Neural progenitor cell (in vitro differentiated cells): ENCODE measurements around the gene PHACTR2. TPM values are rescaled to one million over a fixed set of nuclear protein-coding genes. Genes with fewer than 3 reads are reported as not detected.

ENCODE experiments used
- DNase-seq: peaks from one replicate; pipeline ENCODE4 v3.0.0-alpha.2; 2016; ENCODE audit warnings: low spot score
- H2AFZ ChIP-seq: fragments of 200-600 bp; sonication (generic); replicated peaks from 2 replicates; pipeline ENCODE4 v1.6.1; 2016; ENCODE audit warnings: antibody characterized with exemption
- H3F3A ChIP-seq: fragments of 200-600 bp; sonication (generic); 2 replicates; pipeline ENCODE4 v1.6.1; 2016; ENCODE audit warnings: antibody characterized with exemption, low read depth
- H3K27ac ChIP-seq: fragments of 200-600 bp; sonication (generic); 2 replicates; pipeline ENCODE4 v1.5.1; 2016; ENCODE audit warnings: mild to moderate bottlenecking
- H3K27me3 ChIP-seq: fragments of 200-600 bp; sonication (generic); 2 replicates; pipeline ENCODE4 v1.6.1; 2016; ENCODE audit warnings: mild to moderate bottlenecking, moderate library complexity
- H3K36me3 ChIP-seq: fragments of 200-600 bp; sonication (generic); 2 replicates; pipeline ENCODE4 v1.5.1; 2016
- H3K4me1 ChIP-seq: fragments of 200-600 bp; sonication (generic); 2 replicates; pipeline ENCODE4 v1.6.1; 2016; ENCODE audit warnings: mixed run types
- H3K4me2 ChIP-seq: fragments of 200-600 bp; sonication (generic); 2 replicates; pipeline ENCODE4 v1.6.1; 2016
- H3K4me3 ChIP-seq: fragments of 200-600 bp; sonication (generic); 2 replicates; pipeline ENCODE4 v1.5.1; 2016
- H3K79me2 ChIP-seq: fragments of 200-600 bp; sonication (generic); 2 replicates; pipeline ENCODE4 v1.6.1; 2016; ENCODE audit warnings: low read depth
- H3K9ac ChIP-seq: fragments of 200-600 bp; sonication (generic); 2 replicates; pipeline ENCODE4 v1.6.1; 2016
- H3K9me3 ChIP-seq: fragments of 200-600 bp; sonication (generic); 2 replicates; pipeline ENCODE4 v1.5.1; 2016; ENCODE audit warnings: low read depth
- H4K20me1 ChIP-seq: fragments of 200-600 bp; sonication (generic); 2 replicates; pipeline ENCODE4 v1.6.1; 2016; ENCODE audit warnings: low read depth
- H3K27ac Mint-ChIP-seq: 3 replicates; pipeline ENCODE4 v1.8.0; 2021; ENCODE audit warnings: mixed read lengths
- H3K27me3 Mint-ChIP-seq: 2 replicates; pipeline ENCODE4 v1.8.0; 2022; ENCODE audit warnings: low read depth, mild to moderate bottlenecking, inconsistent platforms, moderate library complexity, mixed read lengths; ENCODE audit not compliant: insufficient read depth
- H3K36me3 Mint-ChIP-seq: 3 replicates; pipeline ENCODE4 v1.8.0; 2021; ENCODE audit warnings: mixed read lengths
- H3K4me1 Mint-ChIP-seq: 3 replicates; pipeline ENCODE4 v1.8.0; 2021; ENCODE audit warnings: mixed read lengths
- H3K4me3 Mint-ChIP-seq: 3 replicates; pipeline ENCODE4 v1.8.0; 2021; ENCODE audit warnings: mild to moderate bottlenecking, moderate library complexity, mixed read lengths
- H3K9me3 Mint-ChIP-seq: 3 replicates; pipeline ENCODE4 v1.8.0; 2020; ENCODE audit warnings: mixed read lengths
- EZH2 ChIP-seq: fragments of 200-600 bp; sonication (generic); IDR thresholded peaks from 2 replicates; pipeline ENCODE4 v1.6.1; 2017; ENCODE audit warnings: antibody characterized with exemption, mild to moderate bottlenecking, moderate library complexity
- EZH2phosphoT487 ChIP-seq: fragments of 200-600 bp; sonication (generic); IDR thresholded peaks from 2 replicates; pipeline ENCODE4 v1.6.1; 2017; ENCODE audit warnings: antibody characterized with exemption
- total RNA-seq: library from RNA; depleted of rRNA; stranded (reverse); fragments of >200 nt; gene quantifications from 2 replicates; pipeline ENCODE4 v1.2.3, GENCODE V29; 2015; ENCODE audit warnings: low replicate concordance
- TF ChIP-seq, protein P1 (sequence below): fragments of 200-600 bp; sonication (generic); IDR thresholded peaks from 2 replicates; pipeline ENCODE4 v1.5.1; 2017; ENCODE audit warnings: antibody characterized with exemption, mild to moderate bottlenecking

Gene PHACTR2
- total RNA-seq, 1 donor from 2014 or later, result 45.4 TPM

- H3K36me3 ChIP-seq, result no peaks in the 10 kb centered on the region
- H4K20me1 ChIP-seq, result no peaks in the 10 kb centered on the region
- H3K27ac ChIP-seq, result no peak overlapping the region
- Mint-ChIP-seq H3K36me3 (peaks cover 27% of the 10 kb centered on the region), H3K4me3 (no peak overlapping the region), H3K4me1 (no peaks in the 10 kb centered on the region), H3K9me3 (no peaks in the 10 kb centered on the region), H3K27ac (no peak overlapping the region), H3K27me3 (no peaks in the 10 kb centered on the region)
- no peak overlapping the region for H3K9ac ChIP-seq
- H3K9me3 ChIP-seq, result no peaks in the 10 kb centered on the region
- H3K4me3 ChIP-seq, result no peak overlapping the region
- H2AFZ ChIP-seq, result no peak overlapping the region
- no peaks in the 10 kb centered on the region for H3K79me2 ChIP-seq
- H3K4me1 ChIP-seq, result no peaks in the 10 kb centered on the region
- no peak for DNase-seq
- H3F3A ChIP-seq, result no peaks in the 10 kb centered on the region
- H3K4me2 ChIP-seq, result no peak overlapping the region
- TF ChIP-seq, protein P1, sequence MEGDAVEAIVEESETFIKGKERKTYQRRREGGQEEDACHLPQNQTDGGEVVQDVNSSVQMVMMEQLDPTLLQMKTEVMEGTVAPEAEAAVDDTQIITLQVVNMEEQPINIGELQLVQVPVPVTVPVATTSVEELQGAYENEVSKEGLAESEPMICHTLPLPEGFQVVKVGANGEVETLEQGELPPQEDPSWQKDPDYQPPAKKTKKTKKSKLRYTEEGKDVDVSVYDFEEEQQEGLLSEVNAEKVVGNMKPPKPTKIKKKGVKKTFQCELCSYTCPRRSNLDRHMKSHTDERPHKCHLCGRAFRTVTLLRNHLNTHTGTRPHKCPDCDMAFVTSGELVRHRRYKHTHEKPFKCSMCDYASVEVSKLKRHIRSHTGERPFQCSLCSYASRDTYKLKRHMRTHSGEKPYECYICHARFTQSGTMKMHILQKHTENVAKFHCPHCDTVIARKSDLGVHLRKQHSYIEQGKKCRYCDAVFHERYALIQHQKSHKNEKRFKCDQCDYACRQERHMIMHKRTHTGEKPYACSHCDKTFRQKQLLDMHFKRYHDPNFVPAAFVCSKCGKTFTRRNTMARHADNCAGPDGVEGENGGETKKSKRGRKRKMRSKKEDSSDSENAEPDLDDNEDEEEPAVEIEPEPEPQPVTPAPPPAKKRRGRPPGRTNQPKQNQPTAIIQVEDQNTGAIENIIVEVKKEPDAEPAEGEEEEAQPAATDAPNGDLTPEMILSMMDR, result no peak
- TF ChIP-seq EZH2phosphoT487 (no peak), EZH2 (no peak)
- H3K27me3 ChIP-seq, result no peaks in the 10 kb centered on the region
Measured at GRCh38 chr6:143772116-143773086, 94.6 kb downstream of the PHACTR2 start.

DNA sequence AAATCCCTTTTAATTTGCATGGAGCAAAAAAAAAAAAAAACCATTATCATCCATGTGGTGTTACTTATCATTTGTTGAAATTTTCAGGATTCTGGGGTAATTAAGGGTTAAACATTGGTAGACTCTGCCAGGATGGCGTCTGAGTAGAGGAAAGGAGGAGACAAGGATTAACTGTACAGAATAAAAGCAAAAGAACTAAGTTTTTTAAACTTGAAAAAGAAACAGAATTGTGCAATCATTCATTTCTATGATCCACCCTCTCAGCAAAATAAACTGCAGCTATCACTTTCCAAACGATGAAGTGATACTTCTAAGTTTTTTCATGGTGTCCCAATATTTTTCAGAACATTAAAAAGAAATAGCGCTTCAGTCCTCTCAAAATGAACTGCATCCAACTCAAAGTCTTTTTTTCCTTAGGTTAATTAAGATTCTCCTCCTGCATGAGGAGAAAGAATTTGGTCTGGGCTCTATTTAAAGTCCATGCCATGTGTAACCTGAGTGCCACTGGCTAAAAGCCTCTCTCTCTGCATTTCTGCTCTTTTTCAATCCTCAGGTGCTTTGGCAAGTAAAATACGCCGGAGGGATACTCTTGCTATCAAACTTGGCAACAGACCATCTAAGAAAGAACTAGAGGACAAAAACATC lies 95.9 kb downstream of the PHACTR2 start:
- Histone ChIP-seq H3K27ac (no peak overlapping the region), H3K9ac (no peak overlapping the region), H3K79me2 (no peaks in the 10 kb centered on the region), H4K20me1 (no peaks in the 10 kb centered on the region), H3K9me3 (no peaks in the 10 kb centered on the region), H3K36me3 (peaks cover 6% of the 10 kb centered on the region), H3K4me1 (no peaks in the 10 kb centered on the region), H3K4me2 (no peak overlapping the region), H3F3A (no peaks in the 10 kb centered on the region), H3K27me3 (no peaks in the 10 kb centered on the region), H2AFZ (no peak overlapping the region), H3K4me3 (no peak overlapping the region)
- no peaks in the 10 kb centered on the region for H3K9me3 Mint-ChIP-seq
- TF ChIP-seq, protein P1, result no peak
- no peak for TF ChIP-seq EZH2
- no peak for TF ChIP-seq EZH2phosphoT487
- no peak overlapping the region for H3K27ac Mint-ChIP-seq
- H3K4me3 Mint-ChIP-seq, result no peak overlapping the region
- no peaks in the 10 kb centered on the region for H3K27me3 Mint-ChIP-seq
- H3K4me1 Mint-ChIP-seq, result no peaks in the 10 kb centered on the region
- H3K36me3 Mint-ChIP-seq, result peaks cover 22% of the 10 kb centered on the region
- DNase-seq, result no peak

GRCh38 chr6:143774347-143774746 lies 96.6 kb downstream of the PHACTR2 start:
- no peaks in the 10 kb centered on the region for H3K79me2 ChIP-seq
- peaks cover 6% of the 10 kb centered on the region for H3K36me3 ChIP-seq
- H3F3A ChIP-seq, result no peaks in the 10 kb centered on the region
- TF ChIP-seq EZH2, result no peak
- TF ChIP-seq, protein P1, result no peak
- H4K20me1 ChIP-seq, result no peaks in the 10 kb centered on the region
- no peaks in the 10 kb centered on the region for H3K27me3 ChIP-seq
- no peak overlapping the region for H3K27ac Mint-ChIP-seq
- H3K4me2 ChIP-seq, result no peak overlapping the region
- H3K27ac ChIP-seq, result no peak overlapping the region
- H2AFZ ChIP-seq, result no peak overlapping the region
- no peaks in the 10 kb centered on the region for H3K4me1 ChIP-seq
- H3K4me1 Mint-ChIP-seq, result no peaks in the 10 kb centered on the region
- no peak overlapping the region for H3K9ac ChIP-seq
- no peaks in the 10 kb centered on the region for H3K9me3 ChIP-seq
- no peaks in the 10 kb centered on the region for H3K9me3 Mint-ChIP-seq
- H3K4me3 Mint-ChIP-seq, result no peak overlapping the region
- H3K27me3 Mint-ChIP-seq, result no peaks in the 10 kb centered on the region
- DNase-seq, result no peak
- no peak overlapping the region for H3K4me3 ChIP-seq
- H3K36me3 Mint-ChIP-seq, result peaks cover 18% of the 10 kb centered on the region
